ENCODE results near the gene CCND3.

Gene CCND3

DNA sequence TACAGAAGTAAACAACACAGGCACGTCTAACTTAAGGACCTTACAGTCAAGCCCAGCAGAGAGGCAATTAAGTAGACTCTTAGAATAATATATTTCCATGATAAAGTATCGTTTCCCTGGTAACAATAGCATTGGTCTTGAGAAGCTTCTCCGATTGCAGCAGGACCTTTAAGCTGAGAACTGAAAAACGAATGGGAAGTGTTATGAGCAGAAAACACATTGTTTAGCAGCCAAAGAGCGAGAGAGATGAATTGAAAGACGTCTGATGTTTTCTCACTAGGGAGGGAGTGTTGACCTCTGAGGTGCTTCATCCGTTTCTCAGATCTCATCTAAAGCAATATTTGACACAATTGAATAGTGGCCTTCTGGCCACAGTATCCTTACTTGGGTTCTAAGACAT is 19.5 kb downstream of the CCND3 start:
- no peak for DNase-seq

DNA sequence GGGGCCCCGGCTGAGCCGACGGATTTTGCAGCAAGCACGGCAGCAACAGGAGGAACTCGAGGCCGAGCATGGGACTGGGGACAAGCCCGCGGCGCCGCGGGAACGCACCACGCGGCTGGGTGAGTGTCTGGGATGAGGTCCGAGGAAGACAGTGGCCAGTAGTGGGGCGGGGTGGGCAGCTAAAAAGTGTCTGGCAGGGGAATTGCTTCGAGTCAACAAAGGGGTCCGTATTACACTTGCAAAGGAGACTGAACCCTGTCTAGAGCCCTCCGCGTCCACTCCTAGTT is 20.0 kb downstream of the CCND3 start:
- DNase-seq, result peak in 3 of 58 donors; percentile 36 to 63 (median 41)

DNA sequence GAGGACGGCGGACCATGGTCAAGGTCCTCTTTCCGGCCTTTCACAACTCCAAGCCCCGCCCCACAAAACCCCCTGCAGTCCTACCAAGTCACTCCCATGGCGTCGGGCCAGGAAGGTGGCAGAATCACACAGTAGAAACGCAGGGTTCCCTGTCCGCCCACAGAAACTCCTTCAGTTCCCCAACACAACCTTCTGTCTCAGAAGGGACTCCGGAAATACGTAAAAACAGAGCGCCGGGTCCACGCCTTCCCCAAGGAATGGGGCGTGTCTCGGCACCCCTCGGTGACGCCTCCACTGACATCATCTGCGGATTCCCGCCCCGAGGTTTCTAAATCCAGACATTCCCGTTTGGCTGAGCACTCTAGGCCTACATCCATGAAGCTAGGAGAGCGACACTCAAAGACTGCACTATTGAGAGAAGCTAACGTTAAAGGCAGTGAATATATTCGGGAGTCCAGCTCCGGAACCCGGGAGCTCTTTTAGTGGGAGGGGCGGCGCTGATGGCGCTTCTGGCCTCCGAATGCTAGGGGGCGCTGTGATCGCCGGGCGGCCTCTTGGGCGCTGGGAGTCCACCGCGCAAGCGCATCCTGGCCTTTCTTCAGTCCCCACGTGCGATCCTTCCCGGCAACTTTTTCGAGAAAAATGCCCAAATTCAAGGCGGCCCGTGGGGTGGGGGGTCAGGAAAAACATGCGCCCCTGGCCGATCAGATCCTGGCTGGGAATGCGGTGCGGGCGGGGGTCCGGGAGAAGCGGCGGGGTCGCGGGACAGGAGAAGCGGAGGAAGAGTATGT is 20.5 kb downstream of the CCND3 start, which contains the start of the genes BYSL and MED20:
BYSL (plus strand) TSS at position 579 of the 791 bp plus-strand sequence; CDS start at position 643, 64 bp downstream.
MED20 (minus strand) TSS at position 219 of the 791 bp plus-strand sequence; CDS start at position 98, 121 bp downstream.
- DNase-seq, result peak; percentile 73 to 99 (median 94)

DNA sequence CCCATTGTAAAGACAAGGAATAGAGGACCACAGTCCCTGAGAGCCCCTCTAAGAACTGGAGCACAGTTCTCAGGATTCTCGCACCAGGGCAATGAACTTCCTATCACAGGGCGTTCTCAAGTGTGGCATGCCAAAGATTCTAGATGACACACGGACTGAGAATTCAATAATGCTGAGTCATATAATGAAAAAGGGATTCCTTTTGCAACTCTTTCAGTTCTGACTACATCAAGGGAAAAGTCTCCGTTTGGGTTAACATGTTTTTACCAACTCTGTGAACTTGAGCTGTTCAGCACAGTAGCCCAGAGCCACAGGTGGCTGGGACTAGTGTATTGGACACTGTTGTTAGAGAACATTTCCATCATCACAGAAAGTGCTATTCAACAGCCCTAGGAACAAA is 24.1 kb downstream of the CCND3 start:
- no peak for DNase-seq

DNA sequence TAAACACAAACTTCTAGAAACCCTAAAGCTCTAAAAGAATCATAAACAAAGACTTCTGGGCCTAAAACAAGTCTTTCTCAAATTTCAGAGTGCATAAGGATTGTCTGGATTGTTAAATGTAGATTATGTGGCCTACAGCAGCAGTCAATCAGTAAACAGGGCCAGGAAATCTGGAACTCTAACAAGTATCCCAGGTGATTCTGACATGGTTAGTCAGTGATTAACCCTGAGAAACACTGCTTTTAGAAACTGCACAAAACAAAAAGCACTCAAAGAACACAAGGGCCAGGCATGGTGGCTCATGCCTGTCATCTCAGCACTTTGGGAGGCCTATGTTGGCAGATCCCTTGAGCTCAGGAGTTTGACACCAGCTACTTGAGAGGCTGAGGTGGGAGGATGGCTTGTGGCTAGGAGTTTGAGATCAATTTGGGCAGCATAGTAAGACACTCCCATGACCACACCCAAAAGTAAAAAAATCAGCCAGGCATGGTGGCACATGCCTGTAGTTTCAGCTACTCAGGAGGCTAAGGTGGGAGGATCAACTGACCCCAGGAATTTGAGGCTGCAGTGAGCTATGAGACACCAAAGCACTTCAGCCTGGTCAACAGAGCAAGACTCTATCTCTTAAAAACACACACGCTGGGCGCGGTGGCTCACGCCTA is 26.6 kb downstream of the CCND3 start:
- no peak for DNase-seq

DNA sequence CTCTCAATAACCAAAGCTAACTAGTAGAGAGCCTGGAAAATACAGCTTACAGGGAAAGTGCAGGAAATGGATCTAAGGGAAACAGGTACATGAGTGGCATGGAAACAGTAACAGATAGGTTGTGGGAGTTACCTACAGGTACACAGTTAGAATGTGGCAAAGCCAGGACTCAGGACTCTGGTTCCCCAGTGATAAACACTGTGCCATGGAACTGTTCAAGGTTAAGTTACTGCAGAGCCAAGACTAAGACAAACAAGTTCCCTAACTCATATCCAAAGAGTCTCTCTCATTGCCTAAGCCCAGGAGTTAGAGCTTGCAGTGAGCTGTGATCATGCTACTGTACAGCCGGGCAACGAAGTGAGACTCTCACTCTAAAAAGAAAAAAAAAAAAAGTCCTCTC is 27.3 kb downstream of the CCND3 start:
- DNase-seq, result no peak

DNA sequence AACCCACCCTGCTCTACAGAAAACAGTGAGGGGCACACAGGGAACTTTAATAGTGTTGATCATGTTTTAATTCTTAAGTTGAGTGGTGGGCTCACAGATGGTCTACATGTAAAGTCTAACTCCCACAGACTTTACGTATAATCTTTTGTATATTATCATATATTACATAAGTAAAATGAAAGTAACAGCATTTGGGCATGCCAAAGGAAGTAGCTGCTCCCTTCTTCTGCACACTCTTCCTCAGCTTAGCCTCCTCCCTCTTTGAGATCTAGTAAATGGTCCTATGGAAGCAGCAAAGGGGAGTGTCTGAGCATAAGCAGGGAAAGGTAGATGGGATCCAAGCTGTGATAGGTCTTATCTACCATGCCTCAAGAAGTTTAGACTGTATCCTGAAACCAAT is 31.9 kb downstream of the CCND3 start:
- DNase-seq, result no peak

DNA sequence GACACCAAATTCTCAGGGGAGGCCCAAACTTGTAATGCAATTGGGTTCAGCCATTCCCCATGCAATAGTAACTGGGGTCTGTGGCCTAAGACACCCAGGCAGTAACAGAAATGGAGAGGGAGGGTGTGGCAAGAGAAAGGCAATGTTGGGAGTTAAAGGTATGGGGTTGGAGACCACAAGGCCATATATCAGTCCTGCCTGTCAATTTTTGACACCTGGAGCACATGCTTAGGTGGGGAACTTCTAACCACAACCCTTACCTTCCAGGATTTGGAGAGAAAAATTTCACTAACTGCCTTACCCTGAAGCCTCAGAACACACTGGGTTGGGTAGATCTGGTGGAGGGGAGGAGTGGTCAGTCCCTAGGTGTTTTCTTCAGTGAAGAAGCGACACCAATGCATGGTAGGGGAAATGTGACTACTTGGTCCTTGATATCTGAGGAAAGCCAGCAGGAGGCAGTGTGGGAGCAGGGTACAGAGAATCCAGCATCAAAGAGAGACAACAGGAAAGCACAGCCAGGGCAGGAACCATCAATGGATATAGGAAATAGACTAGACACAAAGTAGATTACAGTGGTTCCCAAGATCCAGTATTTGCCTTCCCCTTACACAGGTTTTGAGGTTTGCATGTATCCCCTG is 39.6 kb downstream of the CCND3 start:
- DNase-seq, result no peak

DNA sequence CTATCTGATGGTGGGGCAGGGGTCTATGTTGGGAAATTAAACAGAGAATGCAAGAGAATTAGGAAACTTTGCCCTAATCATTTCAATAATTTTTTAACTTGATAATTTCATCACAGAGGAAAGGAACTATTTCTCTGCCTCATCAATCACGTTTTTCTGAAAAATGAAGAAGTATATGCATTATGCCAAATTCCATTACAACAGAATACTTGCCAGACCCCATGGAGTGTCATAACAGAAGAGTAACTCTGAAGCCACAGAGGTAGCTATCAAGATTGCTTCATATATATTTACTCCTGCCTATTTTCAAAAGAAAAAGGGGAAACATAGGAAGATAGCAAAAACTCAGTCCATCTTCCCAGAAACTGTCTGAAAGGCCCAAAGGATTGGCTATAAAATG is 40.7 kb downstream of the CCND3 start:
- no peak for DNase-seq

DNA sequence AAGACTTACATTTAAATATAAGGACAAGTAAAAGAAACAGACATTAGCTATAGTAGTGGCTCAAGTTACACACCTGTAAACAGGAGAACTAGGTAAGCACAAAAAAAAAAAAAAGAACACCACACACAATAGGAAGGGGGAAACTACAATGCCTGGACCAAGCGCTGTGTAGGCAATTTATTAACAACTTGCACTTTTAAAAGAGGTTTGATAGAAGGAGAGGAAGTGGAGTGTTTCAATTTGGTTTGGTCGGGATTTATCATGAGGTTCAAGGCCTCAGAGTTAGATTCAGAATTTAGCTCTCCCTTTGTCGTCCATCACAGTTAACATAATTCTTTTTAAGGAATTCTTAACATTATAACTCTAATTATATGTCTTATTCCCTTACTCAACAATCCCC is 45.3 kb downstream of the CCND3 start:
- no peak for DNase-seq

DNA sequence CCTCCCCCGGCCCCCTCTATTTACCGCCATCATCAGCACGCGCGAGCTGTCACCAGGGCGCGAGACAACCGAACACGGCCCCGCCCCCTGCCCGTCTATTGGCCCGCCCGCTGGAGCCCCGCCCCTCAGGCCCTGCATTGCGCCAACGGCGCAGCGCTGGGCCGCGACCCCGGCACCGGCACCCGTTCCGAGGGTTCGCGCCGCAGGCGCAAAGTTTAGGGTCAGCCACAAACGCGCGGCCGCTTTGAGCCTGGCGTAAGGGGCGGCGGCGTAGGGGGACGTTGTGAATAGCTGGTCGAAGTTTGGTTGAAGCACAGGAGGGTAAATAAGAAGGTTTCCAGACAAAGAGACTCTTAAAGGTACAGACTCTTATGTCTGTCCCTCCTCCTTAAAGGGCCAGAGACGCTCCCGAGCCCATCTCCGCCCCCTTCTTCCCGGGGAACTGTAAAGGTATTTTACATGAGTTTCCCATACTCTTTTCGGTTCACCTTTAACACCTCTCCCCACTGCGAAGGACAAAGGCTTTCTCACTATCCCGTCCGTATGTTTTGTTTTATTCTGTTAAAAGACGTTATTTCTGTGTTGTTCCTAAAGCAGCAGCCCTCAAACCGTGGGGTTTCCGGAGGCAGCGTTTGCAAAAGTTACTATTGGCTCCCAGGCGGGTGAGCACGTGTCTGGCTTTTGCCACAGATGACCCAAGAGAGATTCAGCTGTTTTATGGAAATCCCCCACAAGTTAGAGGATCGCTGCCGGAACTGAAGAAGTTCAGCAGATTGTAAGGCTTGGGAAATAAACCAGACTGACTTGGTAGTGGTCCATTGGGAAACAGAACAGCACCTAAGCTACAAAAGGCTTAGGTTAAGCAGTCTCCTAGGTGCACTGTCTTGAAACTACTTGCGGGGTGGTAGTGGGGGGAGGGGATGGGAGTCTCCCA is 46.0 kb downstream of the CCND3 start, which contains the start of gene USP49:
USP49 (minus strand) TSS at position 76 of the 934 bp plus-strand sequence. CDS start 88,392 bp downstream, outside the sequence.
- peak; percentile 26 to 92 (median 84) for DNase-seq

DNA sequence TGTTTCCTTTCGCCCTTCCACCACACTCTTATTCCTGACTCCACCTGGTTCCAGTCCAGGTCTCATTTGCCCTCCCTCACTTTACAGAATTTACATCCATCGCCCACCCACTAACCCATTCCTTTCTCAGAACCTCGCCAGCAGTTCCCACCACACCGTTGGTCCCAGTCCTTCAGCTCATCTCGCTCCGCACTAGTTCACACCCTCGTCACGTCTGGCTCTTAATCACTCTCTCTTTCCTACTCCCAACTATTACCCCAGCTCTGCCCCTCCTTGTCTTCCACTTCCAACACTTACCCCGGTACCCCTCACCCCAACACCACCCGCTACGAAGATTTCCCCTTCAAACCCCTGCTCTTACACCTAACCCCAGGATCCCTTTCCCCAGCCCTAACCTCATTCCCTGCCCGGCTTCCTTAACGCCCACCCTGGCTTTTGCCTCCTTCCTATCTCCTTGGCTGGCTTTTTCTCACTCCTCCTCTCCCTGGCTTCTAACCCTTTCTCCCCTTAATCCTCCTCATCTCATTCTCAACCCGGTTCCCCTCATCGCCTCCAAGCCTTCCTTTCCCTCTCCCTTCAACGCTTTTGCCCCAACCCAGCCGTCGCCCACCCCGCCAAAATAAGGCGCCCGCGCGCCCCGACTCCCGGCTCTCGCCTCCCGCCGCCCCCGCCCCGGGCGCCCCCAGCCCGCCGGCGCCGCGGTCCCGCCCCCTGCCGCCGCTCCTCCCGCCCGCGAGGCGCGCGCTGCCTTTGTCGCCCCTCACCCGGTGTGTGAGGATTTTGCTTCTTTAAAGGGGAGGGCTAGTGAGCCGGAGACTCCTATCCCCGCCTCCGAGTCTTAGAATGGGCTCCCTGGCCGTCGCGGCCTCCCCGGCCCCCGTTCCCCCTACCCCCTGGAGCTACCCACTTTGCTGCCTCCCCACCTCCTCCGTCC is 47.0 kb downstream of the CCND3 start:
- peak in 16 of 58 donors; percentile 2 to 80 (median 28) for DNase-seq

DNA sequence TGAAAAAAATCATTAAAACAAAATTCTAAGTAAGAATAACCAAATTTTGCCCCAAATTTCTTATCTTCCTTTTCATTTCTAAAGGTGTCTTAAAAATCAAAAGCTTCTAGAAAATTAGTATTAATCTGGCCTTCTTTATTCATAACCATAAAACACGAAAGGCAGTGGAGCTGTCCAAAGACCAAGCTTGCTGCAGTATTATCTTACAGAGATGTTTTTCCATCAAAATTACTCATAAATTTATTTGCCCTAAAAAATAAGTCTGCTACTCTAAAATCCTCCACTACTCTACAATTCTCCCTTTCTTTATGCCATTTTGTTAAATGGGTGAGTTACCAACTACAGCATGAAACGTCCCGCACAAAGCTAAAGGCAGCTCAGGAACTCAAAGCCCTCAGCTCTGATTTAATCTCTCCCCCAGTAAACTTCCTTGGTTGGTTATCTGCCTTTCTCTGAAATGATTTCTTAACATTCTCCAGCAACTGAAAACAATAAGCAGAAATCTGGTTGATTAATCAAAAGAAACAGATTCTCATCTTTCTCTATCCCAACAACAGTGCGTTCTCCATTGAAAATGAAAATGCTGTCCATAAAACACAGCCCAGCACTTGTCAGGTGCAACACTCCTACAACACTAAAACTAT is 48.6 kb downstream of the CCND3 start:
- DNase-seq, result no peak

DNA sequence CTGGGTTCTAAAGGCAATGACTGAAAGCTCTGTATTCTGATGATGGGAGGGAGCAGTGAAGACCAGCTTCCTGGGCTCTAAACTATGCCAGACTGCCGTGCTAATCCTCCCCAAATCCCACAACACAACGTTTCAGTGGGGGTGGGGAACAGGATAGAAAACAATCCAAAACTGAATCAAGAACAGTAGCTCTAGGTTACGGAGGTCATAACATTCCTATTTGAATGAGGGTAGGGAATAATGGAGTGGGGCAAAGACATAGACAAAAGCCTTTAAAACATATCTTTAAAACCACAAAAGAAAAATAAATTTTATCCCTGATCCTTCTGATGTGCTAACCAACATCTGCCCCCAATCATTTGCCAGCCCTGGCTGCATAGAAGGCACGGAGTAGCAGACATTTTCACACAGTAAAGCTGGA is 54.3 kb downstream of the CCND3 start:
- no peak for DNase-seq

DNA sequence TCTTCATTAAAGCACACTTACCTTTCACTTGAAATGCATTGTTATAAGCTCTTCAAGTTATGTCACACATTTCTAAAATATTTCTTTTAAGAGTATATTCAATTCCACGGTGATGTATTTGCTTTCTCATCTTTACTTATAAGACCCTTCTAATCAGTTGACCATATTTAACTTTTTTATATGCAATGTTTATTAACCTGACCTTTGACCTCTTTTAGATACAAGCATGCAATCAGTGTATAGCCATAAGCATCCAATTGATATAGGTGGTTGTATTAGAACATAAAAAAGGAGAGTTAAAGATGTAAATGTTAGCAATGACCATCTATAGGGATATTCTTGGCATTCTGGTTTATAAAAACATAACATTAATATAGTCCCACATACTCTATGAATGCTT is 55.7 kb downstream of the CCND3 start:
- no peak for DNase-seq

DNA sequence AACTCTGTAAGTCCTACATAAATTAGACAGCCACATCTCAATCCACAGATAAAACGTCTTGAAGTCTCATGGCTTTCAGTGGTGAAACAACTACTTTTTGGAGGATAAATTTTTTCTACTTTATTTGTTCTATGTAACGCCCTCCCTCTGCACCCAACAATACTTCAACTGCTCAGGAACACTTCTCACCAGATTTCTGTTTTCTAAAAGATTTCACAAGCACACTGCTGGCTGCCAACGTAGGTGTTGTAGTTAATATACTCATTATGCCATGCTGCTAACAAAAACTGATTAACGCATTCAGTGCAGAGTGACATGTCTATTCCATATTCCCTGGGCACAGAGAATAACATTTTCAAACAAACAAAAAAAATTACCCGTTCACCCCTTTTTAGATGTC is 56.7 kb downstream of the CCND3 start:
- no peak for DNase-seq

Data from anterior cingulate cortex (tissue), 58 donors.